Kidney tubule cell (primary cell): ENCODE results near the gene MAGOHB.

ENCODE experiments used
- DNase-seq: peaks from one replicate; pipeline ENCODE4 v3.0.0-alpha.2; 2018; ENCODE audit warnings: low spot score

MAGOHB gene

DNA sequence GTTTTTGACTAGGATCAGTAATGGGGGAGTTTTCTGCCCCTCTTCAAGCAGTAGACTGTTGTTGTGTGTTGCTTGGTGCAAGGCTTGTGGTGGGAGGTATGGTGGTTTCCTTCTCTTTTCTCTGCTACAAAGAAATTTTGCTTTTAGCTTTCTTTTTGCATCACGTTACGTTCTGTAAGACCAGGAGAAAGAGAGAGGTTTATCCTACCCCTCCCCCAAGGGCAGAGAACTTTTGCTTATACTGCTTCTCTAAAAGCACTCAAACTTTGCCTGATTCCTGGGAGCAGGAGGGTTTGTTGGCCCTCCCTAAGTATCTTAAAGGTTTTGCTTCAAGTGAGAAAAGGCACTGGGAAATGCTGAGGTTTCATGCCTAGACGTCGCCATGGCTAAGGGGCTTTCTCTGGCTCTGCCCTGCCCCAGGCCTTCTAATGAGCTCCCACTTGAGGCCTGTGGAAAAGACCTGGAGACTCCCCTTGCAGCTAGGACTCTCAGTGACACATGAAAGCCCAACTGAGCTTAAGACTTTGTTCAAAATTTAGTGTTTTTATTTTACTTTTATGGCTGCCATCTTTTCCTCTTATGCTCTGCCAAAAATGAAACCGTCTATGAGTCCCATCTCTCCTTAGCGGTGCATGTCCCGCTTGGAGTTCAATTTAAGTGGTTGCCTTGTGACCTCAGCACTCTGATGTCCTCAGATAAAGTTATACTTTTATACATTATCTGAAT, 58.5 kb downstream of the MAGOHB start:
- DNase-seq = no peak

DNA sequence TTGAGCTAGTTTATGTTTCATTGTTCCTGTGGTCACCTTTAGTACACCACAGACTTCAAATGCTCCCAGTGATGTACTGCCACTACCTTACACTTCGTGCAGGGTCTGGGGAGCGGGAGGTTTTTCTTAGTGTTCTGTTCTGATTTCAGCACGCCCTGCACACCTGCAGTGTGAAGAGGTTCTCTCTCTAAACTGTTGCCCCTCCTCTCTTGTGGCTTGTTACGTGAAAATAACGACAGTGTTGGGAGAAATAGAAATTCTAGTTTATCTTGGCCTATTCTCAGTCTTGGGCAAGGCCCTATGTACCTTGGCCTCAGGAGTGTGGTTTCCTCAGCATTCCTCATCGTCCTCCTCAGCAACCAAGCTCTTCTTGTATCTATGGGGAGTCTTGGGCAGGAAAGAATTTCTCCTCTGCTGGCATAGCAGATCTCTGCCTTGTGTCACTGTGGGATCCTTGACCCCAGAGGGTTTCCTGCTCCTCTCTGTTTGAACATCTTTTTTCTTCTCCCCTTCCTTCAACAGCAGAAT, 59.1 kb downstream of the MAGOHB start:
- no peak for DNase-seq
